ENCODE measurements around the gene STK32B.
"Not testable (repeated sequence)": the region's sequence is repeated elsewhere in the genome, so short reads cannot be mapped to it uniquely, and the experiment has no call there.

Gene STK32B

GRCh38 chr4:5224340-5224739, 173.1 kb downstream of the STK32B start:
- no peak for DNase-seq (ENCODE audit: low read depth)
- in situ Hi-C loops (cut with HindIII; ENCODE audit: low sequenced_read_pairs): no loop called here
- no peak overlapping the region for H3K4me3 ChIP-seq (ENCODE audit: low read depth, low read length)
- TF ChIP-seq CTCF (IDR thresholded peaks at IDR 0.05; ENCODE audit: low read depth, low read length, missing control alignments): no peak

- DNase-seq (ENCODE audit: low read depth): no peak
- in situ Hi-C loops (cut with HindIII; ENCODE audit: low sequenced_read_pairs): no loop called here
- H3K4me3 ChIP-seq (ENCODE audit: low read depth, low read length): no peak overlapping the region
- TF ChIP-seq CTCF (IDR thresholded peaks at IDR 0.05; ENCODE audit: low read depth, low read length, missing control alignments): no peak
These were observed 181.3 kb downstream of the STK32B start for GRCh38 chr4:5232549-5232948.

DNA sequence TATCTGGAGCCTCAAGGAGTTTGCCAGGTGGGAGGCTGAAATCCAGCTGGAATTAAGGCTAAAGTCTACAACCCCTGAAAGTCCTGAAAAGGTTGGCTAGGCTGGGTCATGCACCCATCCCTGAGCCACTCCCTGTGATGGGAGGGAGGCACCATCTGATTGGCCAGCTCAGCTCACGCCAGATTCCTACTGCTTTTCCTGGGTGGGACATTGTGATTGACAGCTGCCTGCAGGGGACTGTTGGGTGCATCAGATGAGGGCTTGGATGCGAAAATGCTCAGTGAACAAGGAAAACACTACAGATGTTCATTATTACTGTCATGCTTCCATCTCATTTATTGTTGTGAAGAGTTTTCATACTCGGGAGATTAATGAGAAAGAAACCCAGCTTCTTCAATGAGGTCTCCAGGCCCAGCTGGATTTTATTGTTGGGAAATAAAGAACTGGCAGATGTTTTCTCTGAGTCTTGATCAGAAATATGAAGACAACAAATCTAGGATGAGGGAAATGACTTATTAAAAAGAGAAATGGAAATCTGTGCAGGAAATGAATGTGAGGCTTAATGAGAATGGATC, 185.9 kb downstream of the STK32B start:
- no peak for TF ChIP-seq CTCF (IDR thresholded peaks at IDR 0.05; ENCODE audit: low read depth, low read length, missing control alignments)
- in situ Hi-C loops (cut with HindIII; ENCODE audit: low sequenced_read_pairs): no loop called here
- DNase-seq (ENCODE audit: low read depth): no peak
- H3K4me3 ChIP-seq (ENCODE audit: low read depth, low read length): no peak overlapping the region

DNA sequence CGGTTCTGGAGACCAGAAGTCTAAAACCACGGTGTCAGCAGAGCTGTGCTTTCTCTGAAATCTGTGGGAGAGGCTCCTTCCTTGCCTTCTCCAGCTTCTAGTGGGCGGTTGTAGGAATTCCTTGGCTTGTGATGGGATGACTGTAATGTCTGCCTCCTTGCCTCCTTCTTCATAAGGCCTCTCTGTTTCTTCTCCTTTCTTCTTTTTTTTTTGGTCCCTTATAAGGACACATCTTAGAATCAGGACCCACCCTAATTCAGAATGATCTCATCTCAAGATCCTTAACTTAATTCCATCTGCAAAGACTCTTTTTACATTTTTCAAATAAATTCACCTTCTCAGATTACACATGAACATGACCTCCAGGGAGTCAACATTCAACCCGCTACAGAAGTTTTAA, 186.9 kb downstream of the STK32B start:
- in situ Hi-C loops (cut with HindIII; ENCODE audit: low sequenced_read_pairs): no loop called here
- no peak overlapping the region for H3K4me3 ChIP-seq (ENCODE audit: low read depth, low read length)
- no peak for DNase-seq (ENCODE audit: low read depth)
- no peak for TF ChIP-seq CTCF (IDR thresholded peaks at IDR 0.05; ENCODE audit: low read depth, low read length, missing control alignments)

DNA sequence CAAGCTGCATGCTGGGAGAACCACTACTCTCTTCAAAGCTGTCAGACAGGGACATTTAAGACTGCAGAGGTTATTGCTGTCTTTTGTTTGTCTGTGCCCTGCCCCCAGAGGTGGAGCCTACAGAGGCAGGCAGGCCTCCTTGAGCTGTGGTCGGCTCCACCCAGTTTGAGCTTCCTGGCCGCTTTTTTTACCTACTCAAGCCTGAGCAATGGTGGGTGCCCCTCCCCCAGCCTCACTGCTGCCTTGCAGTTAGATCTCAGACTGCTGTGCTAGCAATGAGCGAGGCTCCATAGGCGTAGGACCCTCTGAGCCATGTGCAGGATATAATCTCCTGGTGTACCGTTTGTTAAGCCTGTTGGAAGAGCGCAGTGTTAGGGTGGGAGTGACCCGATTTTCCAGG, 195.8 kb downstream of the STK32B start:
- in situ Hi-C loops (cut with HindIII; ENCODE audit: low sequenced_read_pairs); DNase-seq (ENCODE audit: low read depth): not testable (repeated sequence)

GRCh38 chr4:5247735-5248134, 196.5 kb downstream of the STK32B start:
- no peak for TF ChIP-seq CTCF (IDR thresholded peaks at IDR 0.05; ENCODE audit: low read depth, low read length, missing control alignments)
- no peak for DNase-seq (ENCODE audit: low read depth)
- in situ Hi-C loops (cut with HindIII; ENCODE audit: low sequenced_read_pairs): no loop called here

More for the DNA sequence above, 195.8 kb downstream of the STK32B start:
- not testable (repeated sequence) for H3K4me3 ChIP-seq (ENCODE audit: low read depth, low read length)

GRCh38 chr4:5249727-5250126, 198.4 kb downstream of the STK32B start:
- DNase-seq (ENCODE audit: low read depth): no peak
- in situ Hi-C loops (cut with HindIII; ENCODE audit: low sequenced_read_pairs): no loop called here
- no peak for TF ChIP-seq CTCF (IDR thresholded peaks at IDR 0.05; ENCODE audit: low read depth, low read length, missing control alignments)
- no peak overlapping the region for H3K4me3 ChIP-seq (ENCODE audit: low read depth, low read length)

More at GRCh38 chr4:5247735-5248134, 196.5 kb downstream of the STK32B start:
- no peak overlapping the region for H3K4me3 ChIP-seq (ENCODE audit: low read depth, low read length)

DNA sequence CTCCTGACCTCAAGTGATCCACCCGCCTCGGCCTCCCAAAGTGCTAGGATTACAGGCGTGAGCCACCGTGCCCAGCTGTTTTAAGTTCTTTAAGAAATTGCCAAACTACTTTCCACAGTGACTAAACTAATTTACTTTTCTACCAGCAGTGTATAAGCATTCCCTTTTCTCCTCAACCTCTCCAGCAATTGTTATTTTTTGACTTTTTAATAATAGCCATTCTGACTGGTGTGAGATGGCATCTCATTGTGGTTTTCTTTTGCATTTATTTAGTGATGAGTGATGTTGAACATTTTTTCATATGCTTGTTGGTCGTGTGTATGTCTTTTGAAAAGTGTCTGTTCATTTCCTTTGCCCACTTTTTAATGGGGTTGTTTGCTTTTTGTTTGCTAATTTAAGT, 199.3 kb downstream of the STK32B start:
- in situ Hi-C loops (cut with HindIII; ENCODE audit: low sequenced_read_pairs); DNase-seq (ENCODE audit: low read depth); H3K4me3 ChIP-seq (ENCODE audit: low read depth, low read length): not testable (repeated sequence)

Measured in astrocyte of the cerebellum (primary cell).